Dermis blood vessel endothelial cell (primary cell): ENCODE measurements around the gene LUC7L2. TPM values are rescaled to one million over a fixed set of nuclear protein-coding genes. Genes with fewer than 3 reads are reported as not detected.
A peak's percentile ranks its signal among the peaks of the same experiment; 100 is the strongest.
"Not testable (repeated sequence)": the region's sequence is repeated elsewhere in the genome, so short reads cannot be mapped to it uniquely, and the experiment has no call there.

Experiments used
- DNase-seq: peaks from one replicate; pipeline ENCODE4 v3.0.0; 2010
- total RNA-seq: library from RNA; depleted of rRNA; stranded (reverse); fragments of >200 nt; gene quantifications from 2 replicates; pipeline ENCODE4 v1.2.3, GENCODE V29; 2014

Gene LUC7L2
- total RNA-seq, 1 donor from 2014 or later = 38.8 TPM

DNA sequence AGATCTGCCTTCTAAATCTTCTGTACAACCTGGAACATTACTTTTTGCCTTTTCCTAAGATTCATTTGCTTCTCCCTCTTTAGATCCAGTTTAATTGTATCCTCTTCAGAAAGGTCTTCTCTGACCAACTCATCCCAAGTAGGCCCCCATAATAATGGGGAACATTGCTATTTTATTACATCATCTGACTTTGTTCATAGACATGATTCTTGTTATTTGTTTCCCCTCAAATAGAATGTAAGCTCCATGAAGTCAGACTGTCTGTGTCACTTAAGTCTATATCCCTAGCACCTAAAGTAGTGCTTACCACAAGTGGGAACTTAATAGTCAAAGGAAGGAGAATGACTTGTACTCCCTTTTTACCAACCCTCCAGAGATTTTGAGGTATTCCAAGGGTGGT, 37.5 kb downstream of the LUC7L2 start:
- DNase-seq = no peak

DNA sequence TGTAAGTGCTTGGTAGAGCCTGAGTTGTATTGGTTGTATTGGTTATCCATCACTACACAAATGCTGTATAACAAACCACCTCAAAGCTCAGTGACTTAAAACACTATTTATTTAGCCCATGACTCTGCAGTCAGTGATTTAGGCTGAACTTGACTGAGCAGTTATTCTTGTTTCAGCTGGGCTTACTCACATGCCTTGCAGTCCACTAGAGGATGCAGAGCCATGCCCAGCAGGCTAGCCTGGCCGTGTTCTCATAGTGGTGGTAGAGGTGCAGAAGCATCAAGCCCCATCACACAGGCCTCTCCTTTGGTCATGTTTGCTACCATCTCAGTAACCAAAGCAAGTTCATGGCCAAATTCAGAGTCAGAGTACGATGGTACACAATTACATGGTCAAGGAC, 43.9 kb downstream of the LUC7L2 start:
- no peak for DNase-seq

DNA sequence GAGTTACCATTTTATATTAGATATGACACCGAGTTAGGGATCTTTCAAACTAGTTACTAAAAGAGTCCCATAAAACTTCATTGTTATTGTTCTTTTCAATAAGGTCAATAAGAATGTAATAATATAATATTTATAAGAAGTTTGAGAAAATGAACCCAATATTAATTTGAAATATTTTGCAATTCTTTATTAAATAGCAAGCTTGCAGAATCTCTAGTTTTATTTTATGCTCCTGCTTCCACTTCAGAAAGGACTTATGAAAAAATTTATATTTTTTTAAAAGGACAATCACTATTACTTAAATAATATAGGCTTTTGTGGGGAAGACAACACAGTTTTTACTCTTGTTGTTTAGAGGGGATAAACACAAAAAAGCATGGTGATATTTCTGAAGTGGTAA, 47.9 kb downstream of the LUC7L2 start:
- DNase-seq = no peak

DNA sequence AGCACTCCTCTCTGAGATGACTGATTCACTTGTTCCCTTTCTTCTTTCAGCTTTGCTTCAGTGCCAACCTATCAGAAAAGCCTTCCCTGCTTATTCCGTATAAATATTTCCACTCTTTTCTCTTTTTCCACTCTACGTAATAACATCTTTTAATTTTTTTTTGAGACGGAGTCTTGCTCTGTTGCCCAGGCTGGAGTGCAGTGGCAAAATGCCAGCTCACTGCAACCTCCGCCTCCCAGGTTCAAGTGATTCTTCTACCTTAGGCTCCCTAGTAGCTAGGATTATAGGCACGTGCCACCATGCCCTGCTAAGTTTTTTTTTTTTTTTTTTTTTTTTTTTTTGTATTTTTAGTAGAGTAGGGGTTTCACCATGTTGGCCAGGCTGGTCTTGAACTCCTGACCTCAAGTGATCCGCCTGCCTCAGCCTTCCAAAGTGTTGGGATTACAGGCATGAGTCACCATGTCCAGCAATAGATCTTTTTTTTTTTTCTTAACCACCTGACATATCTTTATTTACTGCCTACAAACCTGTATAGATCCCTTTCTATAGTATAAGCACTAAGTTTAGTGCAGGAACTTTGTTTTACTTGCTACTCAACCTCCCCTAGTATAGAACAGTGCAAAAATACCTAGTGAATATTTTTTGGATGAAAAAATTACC, 55.2 kb downstream of the LUC7L2 start:
- DNase-seq = not testable (repeated sequence)

DNA sequence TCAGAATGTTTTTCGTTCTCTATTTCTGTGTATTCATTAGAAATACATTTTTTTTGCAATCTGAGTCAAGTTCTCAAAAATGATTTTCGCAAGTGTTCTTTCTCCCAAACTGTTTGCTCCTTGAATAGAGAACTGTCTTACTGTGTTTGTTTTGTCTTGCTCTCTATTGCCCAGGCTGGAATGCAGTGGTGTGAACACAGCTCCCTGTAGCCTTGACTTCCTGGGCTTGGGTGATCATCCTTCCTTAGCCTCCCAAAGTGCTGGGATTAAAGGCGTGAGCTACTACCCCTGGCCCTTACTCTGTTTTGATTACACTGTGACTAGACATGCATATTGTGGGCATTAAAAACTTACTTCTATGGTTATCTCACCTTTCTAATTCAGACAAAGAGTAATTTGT, 56.7 kb downstream of the LUC7L2 start:
- DNase-seq = no peak

DNA sequence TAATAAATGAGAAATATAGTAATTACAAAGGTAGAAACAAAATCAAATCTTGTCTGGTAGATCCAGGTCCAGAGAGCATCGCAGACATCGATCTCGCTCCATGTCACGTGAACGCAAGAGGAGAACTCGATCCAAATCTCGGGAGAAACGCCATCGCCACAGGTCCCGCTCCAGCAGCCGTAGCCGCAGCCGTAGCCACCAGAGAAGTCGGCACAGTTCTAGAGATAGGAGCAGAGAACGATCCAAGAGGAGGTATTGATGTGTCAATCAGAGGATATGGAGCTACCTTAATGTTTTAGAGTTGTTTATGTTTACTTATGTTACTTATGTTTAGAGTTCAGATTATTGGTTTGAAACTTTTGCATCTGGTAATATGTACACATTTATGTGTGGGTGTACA, 57.8 kb downstream of the LUC7L2 start:
- DNase-seq = no peak

DNA sequence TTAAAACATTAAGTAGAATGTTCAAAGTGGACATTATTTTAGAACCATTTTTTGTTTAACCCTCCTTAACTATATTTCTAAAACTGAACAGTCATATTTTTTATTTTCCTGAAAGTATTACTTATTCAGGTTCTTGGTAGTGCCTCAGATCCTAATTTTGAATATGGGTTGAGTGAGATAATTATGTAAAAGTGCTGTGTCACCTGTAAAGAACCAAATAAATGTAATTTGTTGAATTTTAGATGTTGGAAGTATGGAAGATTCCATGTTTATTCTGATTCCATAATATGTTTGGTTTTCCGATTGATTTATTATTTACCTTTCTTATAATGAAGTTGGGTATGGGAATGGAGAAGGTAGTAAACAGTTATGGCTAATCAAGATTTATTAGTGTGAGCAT, 61.4 kb downstream of the LUC7L2 start:
- DNase-seq = no peak

DNA sequence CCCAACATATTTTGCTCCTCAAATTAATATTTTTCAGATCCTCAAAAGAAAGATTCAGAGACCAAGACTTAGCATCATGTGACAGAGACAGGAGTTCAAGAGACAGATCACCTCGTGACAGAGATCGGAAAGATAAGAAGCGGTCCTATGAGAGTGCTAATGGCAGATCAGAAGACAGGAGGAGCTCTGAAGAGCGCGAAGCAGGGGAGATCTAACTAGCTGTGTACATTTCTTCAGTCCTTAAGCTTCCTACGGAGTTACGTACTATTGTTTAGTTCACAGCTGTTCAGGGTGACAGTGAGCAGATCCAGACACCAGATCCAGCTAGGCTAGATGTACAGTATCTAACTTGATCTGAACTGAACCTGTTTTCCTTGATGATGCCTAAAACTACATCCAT, 62.4 kb downstream of the LUC7L2 start:
- DNase-seq = no peak

DNA sequence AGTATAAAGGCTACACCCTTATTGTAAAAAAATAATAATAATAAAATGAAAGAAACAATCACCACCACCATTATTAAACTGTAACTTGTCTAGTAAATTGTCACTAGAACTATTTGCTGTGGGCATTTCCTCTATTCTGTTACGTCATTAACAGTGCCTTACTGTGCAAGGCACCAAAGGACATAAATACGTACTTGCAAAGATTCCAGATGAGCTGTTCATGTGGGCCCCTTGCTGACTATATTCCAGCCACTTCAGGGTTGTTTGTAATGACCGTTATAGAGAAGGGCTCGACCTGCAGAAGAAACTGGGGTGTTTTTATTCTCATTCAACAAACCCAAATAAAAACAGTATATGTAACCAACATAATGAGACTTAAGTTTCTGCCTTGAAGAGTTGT, 63.4 kb downstream of the LUC7L2 start:
- DNase-seq = no peak

DNA sequence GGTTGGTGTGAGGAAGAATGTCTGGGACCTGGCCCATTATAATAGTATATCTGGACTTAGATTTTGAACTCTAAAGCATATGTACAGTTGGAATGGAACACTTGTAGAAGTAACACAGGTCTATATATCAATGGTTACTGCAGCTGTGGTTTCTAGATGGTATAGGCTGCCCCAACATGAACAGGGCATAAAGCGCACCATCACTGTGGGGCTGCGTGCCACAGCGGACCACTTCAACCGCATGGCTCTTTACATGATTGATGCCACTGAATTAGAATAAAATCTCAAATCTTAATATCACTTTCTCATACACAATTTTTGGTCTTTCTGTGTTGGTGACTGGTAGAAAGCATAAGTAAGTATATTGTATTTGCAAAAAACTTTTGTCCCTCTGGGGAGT, 64.3 kb downstream of the LUC7L2 start:
- no peak for DNase-seq

DNA sequence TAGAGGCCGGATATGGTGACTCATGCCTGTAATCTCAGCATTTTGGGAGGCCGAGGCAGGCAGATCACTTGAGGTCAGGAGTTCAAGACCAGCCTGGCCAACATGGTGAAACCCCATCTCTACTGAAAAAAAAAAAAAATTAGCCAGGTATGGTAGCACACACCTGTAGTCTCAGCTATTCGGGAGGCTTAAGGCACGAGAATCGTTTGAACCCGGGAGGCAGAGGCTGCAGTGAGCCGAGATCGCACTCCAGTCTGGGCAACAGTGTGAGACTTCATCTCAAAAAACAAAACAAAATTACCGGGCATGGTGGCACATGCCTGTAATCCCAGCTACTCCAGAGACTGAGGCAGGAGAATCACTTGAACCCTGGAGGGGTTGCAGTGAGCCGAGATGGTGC, 66.0 kb downstream of the LUC7L2 start:
- DNase-seq = not testable (repeated sequence)

DNA sequence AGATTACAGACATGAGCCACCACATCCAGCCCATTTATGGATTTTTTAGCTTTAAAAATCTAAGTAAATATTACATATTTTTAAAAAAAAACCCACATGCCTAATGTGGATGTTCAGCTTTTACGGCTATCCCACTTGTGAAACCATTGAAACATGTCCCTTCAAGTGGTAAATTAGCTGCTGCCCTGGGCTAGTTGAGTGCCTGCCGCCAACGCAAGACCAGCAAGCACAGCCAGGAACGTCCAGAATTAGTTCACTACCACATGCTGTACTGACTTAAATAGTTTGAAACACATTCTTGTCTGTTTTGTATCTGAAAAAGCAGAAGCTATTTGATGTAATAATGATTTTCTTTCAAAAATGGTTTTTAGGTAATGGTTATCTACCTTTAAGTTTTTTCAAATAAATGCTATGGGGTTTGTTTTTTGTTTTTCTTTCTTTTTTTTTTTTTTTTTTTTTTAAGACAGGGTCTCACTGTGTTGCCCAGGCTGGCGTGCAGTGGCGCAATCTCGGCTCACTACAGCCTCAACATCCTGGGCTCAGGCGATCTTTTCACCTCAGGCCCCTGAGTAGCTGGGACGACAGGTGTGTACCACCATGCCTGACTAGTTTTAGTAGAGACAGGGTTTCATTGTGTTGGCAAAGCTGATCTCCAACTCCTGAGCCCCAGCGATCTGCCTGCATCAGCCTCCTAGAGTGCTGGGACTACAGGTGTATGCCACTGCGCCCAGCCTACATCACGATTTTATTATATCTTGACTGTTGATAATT, 66.7 kb downstream of the LUC7L2 start:
- DNase-seq = no peak

DNA sequence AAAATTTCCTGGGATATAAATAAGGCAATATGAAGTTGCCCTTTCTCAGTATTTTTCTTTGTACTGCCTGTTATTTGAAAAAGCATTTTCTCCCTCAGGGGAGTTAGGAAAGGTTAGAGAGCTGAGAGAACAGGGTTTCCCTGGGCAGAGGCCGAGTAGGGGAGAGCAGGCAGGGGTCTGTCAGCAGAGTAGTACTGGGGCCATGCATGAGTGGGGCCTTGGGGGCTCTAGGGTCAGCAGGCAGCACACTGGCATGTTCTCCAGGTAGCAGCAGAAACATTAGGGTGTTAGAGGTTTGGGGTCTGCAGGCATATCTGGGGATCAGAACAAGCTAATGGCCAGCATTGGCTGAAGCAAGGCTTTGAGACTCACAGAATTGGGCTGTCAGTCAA, 67.3 kb downstream of the LUC7L2 start:
- no peak for DNase-seq

DNA sequence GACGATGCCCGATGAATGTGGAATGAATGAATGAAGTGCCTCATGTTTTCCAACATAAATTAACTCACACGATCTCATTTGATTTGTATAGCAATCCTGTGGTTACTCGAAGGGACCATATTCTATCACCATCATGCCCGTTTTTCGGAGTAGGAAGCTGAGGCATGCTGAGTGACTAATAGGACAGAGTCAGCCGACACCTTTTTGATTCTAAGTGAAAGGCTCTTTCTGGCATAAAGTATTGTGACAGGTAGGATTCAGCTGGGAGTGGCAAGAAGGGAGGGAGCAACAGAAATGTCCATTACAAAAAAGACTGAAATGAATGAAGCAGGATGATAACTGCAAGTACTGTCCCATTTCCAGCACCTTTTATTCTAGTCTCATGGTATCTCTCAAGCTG, 68.1 kb downstream of the LUC7L2 start:
- DNase-seq = no peak

DNA sequence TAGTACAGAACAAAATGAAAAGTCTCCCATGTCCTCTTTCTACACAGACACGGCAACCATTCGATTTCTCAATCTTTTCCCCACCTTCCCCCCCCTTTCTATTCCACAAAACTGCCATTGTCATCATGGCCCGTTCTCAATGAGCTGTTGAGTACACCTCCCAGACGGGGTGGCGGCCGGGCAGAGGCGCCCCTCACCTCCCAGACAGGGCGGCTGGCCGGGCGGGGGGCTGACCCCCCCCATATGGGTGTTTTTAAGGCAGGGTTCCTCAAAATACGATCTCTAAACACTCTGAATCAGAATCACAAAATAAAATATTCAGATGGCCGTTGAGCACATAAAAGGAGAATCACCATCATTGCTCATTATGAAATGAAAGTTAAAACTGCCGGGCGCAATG, 70.0 kb downstream of the LUC7L2 start:
- DNase-seq = not testable (repeated sequence)

DNA sequence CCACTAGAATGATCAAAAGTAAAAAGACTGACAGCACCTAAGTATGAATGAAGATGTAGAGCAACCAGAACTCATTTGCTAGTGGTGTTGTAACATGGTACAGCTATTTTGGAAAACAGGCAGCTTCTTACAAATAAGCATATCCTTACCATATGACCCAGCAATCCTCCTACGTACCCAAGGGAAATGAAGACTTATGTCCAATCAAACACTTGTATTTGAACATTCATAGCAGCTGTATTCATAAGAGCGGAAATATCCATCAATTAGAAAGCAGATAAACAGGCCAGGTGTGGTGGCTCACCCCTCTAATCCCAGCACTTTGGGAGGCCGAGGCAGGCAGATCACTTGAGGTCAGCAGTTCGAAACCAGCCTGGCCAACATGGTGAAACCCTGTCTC, 70.7 kb downstream of the LUC7L2 start:
- DNase-seq = no peak

DNA sequence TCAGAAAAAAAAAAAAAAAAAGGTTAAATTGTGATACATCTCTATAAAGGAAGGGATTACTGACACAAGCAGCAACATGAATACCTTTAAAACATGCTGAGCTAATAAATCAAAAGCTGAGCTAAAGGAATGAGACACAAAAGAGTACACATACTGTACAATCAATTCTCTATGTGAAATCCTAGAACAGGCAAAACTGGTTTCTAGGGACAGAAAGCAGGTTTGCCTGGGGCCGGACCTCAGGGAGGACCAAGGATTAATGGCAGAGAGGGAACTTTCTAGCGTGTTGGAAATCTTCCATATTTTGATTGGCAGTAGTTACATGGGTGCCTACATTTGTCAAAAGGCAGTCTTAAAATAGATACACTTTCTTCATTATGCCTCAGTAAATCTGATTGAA, 71.3 kb downstream of the LUC7L2 start:
- no peak for DNase-seq

DNA sequence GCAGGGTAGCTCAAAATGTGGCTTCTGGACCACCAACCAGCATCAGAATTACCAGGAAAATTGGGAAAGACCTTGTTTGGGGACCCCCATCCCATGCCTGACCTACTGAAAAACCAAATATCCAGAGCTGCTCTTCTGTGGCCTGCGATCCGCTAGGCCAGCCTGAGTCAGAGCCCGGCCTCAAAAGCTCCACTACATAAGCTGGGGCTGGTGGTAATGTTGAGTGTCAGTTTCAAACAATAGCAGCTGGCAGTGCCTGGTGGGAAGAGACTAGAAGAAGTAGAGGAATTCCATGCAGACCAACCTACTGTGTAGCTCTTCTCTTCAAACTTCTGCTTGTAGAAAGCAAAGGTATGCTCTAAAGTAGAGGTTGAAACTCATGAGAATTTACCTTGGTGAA, 71.8 kb downstream of the LUC7L2 start:
- DNase-seq = no peak

DNA sequence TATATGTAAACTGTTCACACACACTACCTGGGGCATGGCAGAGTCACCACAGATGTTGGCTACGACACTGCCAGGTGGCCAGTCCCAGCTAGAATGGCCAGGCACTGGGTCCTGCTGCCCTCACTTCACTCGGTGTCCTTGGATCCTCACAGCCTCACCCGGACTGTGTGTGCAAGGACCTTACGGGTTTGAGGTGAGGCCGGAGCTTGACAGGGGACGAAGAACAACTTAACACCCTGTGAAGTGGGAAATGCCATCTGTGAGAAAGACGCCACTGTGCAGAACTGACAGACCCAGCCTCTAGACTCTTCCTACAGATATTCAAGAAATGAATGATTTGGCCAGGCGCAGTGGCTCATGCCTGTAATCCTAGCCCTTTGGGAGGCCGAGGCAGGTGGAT, 77.1 kb downstream of the LUC7L2 start:
- DNase-seq = no peak

DNA sequence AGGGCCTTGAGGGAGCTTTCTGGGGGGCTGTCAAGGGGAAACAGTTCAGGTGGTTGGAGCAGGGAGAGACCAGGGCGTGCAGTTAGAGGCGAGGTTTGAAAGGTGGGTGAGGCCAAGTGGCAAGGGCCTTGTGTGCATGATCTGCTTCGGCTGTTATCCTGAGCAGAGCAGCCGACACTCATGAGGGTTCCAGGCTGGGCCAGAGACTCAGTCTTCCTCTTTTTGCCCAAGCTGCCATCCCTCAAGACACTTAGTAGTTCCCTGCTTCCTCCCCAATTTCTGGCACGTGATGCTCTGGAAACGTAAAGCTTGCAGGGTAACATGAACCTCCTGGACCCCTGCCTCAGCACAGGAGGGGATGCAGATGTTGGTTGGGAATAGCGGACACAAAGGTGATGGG, 79.7 kb downstream of the LUC7L2 start:
- DNase-seq = no peak

DNA sequence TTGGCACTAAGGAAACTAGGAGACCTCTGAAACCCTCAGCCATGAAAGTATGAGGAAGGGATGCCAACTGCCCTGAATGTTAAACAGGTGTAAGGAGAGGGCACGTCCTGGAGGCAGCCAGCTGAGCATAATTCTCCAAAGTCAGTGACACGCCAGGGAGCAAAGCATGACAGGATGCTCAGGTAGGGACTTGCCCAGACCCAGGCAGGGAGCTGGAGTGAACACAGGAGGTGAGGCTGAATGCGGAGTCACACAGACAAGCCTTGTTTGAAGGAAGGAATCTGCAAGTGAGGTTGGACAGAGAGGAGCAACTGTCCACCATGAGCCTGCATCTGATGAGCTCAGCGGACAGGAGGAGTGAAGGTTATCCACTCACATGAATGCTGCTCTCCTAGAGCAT, 82.3 kb downstream of the LUC7L2 start:
- no peak for DNase-seq

DNA sequence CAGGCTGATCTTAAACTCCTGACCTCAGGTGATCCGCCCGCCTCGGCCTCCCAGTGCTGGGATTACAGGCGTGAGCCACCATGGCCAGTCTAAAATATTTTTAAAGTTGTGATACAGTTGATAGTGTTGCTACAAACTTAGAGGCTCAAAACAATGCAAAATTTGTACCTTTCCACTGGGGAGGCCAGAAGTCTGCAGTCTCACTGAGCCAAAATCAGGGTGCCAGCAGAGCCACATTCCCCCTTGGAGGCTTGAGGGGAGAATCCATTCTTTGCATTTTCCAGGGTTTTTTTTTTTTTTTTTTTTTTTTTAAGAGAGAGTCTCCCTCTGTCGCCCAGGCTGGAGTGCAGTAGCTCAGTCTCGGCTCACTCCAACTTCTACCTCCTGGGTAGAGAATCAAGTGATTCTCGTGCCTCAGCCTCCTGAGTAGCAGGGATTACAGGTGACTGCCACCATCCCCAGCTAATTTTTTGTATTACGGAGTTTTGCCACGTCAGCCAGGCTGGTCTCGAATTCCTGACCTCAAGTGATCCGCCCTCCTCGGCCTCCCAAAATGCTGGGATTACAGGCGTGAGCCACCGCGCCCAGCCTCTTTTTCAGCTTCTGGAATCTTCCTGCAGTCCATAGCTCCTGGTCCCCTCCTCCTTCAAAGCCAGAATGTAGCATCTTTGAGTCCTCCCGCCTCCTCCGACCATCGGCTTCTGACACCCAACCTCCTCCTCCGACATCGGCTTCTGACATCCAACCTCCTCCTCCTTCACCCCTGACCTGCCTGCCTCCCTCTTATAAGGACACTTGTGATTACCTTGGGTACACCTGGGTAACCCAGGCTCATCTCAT, 86.6 kb downstream of the LUC7L2 start:
- no peak for DNase-seq

DNA sequence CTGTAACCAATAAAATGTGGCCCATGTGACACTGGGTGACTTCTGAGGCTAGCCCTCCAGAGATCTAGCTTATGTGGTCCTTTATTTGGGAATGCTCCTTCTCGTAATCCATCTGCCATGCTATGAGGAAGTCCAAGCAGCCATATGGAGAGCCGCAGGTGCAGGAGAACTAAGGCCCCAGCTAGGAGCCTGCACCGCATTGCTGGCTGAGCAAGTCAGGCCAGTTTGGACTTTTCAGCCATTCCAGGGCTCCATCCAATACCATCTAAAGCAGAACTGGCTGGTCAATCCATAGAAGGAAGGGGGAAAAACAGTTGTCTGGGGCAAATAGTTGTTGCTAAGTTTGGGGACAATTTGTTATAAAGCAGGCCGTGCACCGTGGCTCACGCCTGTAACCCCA, 91.2 kb downstream of the LUC7L2 start:
- DNase-seq = no peak

DNA sequence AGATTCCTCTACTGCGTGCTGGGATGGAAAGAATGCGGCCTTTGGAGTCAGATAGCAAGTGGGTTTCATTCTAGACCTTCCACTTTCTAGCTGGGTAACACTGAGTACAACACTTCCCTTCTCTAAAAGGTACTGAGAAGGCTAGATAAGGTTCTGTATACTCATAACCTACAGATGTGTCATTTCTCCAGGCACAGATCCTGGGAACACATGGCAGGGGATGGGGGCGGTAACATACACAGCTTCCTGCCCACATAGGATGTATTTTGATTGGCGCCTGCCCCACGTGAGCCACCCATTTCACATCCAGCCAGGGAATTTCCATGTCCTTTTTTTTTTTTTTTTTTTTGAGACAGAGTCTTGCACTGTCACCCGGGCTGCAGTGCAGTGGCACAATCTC, 91.9 kb downstream of the LUC7L2 start:
- peak; percentile 69 for DNase-seq
